ENCODE results near the gene SLC18A3. TPM values are rescaled to one million over a fixed set of nuclear protein-coding genes. Genes with fewer than 3 reads are reported as not detected.

Gene SLC18A3
- total RNA-seq, 1 experiment from 2014 or later: not detected

GRCh38 chr10:49633327-49634068, 23.4 kb downstream of the SLC18A3 start:
- no peaks in the 10 kb centered on the region for H3K9me3 ChIP-seq (ENCODE audit: control insufficient read depth in 1 of 2, insufficient read depth in 1 of 2, low read depth in 1 of 2, low read length in 2 of 2)
- no peaks in the 10 kb centered on the region for H4K20me1 ChIP-seq (ENCODE audit: insufficient read depth)
- ChIA-PET POLR2A (no interaction called here), CTCF (no interaction called here), RAD21 (ENCODE audit: low non-redundant PET in 1 of 2, low total read pairs in 2 of 2, uncharacterized antibody in 2 of 2, unreplicated experiment in 2 of 2) (no interaction called here)
- DNase-seq (ENCODE audit: low read depth, low spot score) (no peak), ATAC-seq (no peak)
- intact Hi-C loops (cut with micrococcal nuclease): no loop called here
- no peak overlapping the region for H3K27ac ChIP-seq (ENCODE audit: low read depth, low read length)
- H3K9me2 ChIP-seq (ENCODE audit: insufficient read depth): no peaks in the 10 kb centered on the region
- H3K27me3 ChIP-seq (ENCODE audit: insufficient read depth, low read length): peaks cover 19% of the 10 kb centered on the region
- H2AFZ ChIP-seq (ENCODE audit: low read depth, low read length, poor library complexity, severe bottlenecking): no peak overlapping the region
- no peak overlapping the region for H3K9ac ChIP-seq (ENCODE audit: low read length)
- no peak overlapping the region for H3K4me2 ChIP-seq (ENCODE audit: low read length)
- no peaks in the 10 kb centered on the region for H3K36me3 ChIP-seq (ENCODE audit: control insufficient read depth in 1 of 2, insufficient read depth in 2 of 2, low read length in 2 of 2)
- no peak overlapping the region for H3K4me3 ChIP-seq (replicated peaks in 1 of 2; ENCODE audit: low read depth in 1 of 2, low read length in 2 of 2)
- peaks cover 0 to 4% of the 10 kb centered on the region in 2 experiments; a peak in 1 of 4 replicates for H3K4me1 ChIP-seq (ENCODE audit: control insufficient read depth in 1 of 2, insufficient read depth in 2 of 2, low read length in 2 of 2)
- no peaks in the 10 kb centered on the region for H3K79me2 ChIP-seq (ENCODE audit: insufficient read depth, low read length)
- BruUV-seq (replicated peaks): no TSS peak
- TF ChIP-seq SP1 (IDR thresholded peaks at IDR 0.05; ENCODE audit: low read depth): no peak

GRCh38 chr10:49634069-49634660, 24.1 kb downstream of the SLC18A3 start:
- H3K79me2 ChIP-seq (ENCODE audit: insufficient read depth, low read length): no peaks in the 10 kb centered on the region
- H3K36me3 ChIP-seq (ENCODE audit: control insufficient read depth in 1 of 2, insufficient read depth in 2 of 2, low read length in 2 of 2): no peaks in the 10 kb centered on the region
- no peaks in the 10 kb centered on the region for H3K9me2 ChIP-seq (ENCODE audit: insufficient read depth)
- H4K20me1 ChIP-seq (ENCODE audit: insufficient read depth): no peaks in the 10 kb centered on the region
- no peak overlapping the region for H2AFZ ChIP-seq (ENCODE audit: low read depth, low read length, poor library complexity, severe bottlenecking)
- ATAC-seq (no peak), DNase-seq (ENCODE audit: low read depth, low spot score) (no peak)
- TF ChIP-seq CBX3 (IDR thresholded peaks at IDR 0.05; ENCODE audit: low read depth): no peak
- TF ChIP-seq RAD21 (IDR thresholded peaks at IDR 0.05; ENCODE audit: low read depth): no peak
- no peak overlapping the region for H3K27ac ChIP-seq (ENCODE audit: low read depth, low read length)
- H3K9ac ChIP-seq (ENCODE audit: low read length): no peak overlapping the region
- RAD21 ChIA-PET (ENCODE audit: low non-redundant PET in 1 of 2, low total read pairs in 2 of 2, uncharacterized antibody in 2 of 2, unreplicated experiment in 2 of 2): no interaction called here
- no peak overlapping the region for H3K4me2 ChIP-seq (ENCODE audit: low read length)
- peaks cover 0 to 4% of the 10 kb centered on the region in 2 experiments; a peak in 1 of 4 replicates for H3K4me1 ChIP-seq (ENCODE audit: control insufficient read depth in 1 of 2, insufficient read depth in 2 of 2, low read length in 2 of 2)
- POLR2A ChIA-PET: no interaction called here
- peaks cover 26% of the 10 kb centered on the region for H3K27me3 ChIP-seq (ENCODE audit: insufficient read depth, low read length)
- no peaks in the 10 kb centered on the region for H3K9me3 ChIP-seq (ENCODE audit: control insufficient read depth in 1 of 2, insufficient read depth in 1 of 2, low read depth in 1 of 2, low read length in 2 of 2)
- H3K4me3 ChIP-seq (replicated peaks in 1 of 2; ENCODE audit: low read depth in 1 of 2, low read length in 2 of 2): no peak overlapping the region
- no TSS peak for BruUV-seq (replicated peaks)
- intact Hi-C loops (cut with micrococcal nuclease): no loop called here
- CTCF ChIA-PET: no interaction called here

Measured in HCT116 (cell line).